ENCODE measurements around the gene SERPINB4.

Gene SERPINB4

DNA sequence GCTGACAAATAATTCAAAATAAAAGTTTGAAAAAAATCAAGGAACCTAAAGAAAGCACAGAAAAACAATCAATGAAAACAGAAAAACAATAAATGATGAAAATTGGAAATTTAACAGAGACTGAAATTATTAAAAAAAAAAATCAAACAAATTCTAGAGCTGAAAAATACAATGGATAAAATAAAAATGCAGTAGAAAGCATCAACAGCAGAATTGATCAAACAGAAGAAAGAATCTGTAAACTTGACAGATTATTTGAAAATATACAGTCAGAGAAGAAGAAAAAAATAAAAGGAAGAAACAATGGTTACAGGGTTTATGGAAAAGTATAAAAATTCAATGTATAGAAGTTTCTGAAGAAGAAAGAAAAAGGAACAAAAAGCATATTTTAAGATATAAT lies 16.2 kb downstream of the SERPINB4 start:
- no peak for DNase-seq (ENCODE audit: low spot score)

DNA sequence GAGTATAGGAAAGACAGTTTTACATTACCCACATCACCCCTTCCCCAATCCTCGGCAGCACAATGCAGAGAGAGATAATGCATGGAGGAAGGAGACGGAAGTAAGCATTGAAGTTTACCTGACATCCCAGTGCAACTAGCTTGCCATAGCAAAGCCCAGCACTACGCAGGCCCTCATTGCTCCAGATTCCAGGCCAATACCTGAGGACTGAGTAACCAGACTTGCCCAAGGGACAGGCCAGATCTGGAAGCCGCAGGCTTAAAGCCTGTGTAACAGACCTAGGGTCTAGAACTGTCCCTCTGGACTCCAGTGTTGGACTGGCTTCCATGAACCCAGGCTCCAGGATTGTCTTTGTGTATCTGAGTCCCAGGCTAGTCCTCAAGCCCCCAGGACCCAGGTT lies 17.6 kb downstream of the SERPINB4 start:
- DNase-seq (ENCODE audit: low spot score), result no peak

DNA sequence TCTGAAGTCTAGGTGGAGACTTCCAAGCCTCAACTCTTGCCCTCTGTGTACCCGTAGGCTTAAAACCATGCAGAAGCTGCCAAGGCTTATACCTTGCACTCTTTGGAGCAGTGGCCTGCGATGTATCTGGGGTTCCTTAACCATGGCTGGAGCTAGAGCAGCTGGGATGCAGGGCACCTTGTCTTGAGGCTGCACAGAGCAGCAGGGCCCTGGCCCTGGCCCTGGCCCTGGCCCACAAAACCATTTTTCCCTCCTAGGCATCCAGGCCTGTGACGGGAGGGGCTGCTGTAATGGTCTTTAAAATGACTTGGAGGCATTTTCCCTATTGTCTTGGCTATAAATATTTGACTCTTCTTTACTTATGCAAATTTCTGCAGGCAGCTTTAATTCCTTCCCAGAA lies 19.2 kb downstream of the SERPINB4 start:
- no peak for DNase-seq (ENCODE audit: low spot score)

DNA sequence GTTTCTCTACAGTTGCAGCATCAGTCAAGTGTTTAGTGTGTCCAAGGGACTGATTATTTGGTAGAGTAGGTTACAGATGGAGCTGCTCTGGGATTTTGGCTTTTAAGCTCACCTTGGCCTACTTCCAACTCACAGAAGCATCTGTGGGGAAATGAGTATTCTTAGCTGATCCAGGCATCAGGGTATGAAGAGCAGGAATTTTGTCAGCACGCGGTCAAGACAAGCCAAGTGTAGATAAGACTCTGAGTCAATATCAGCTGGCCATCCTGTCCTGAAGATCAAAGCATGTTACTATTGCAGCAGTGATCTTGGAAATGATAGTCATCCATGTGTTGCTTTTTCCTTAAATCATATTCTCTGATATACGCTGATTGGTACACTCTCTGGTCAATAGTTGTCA lies 24.4 kb downstream of the SERPINB4 start:
- no peak for DNase-seq (ENCODE audit: low spot score)

DNA sequence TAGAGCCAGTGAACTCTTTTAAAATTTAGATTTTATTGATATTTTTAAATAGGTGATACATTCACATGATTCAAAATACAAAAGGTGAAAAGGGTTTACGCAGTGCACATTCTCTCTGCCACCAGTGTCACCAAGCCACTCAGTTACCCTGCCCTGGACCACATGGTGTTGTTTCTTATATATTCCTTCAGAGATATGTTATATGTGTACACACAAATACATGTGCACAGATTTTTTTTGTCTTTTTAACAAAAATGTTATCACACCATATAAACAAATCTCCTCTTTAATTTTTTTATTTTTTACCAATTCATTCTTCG lies 26.2 kb downstream of the SERPINB4 start:
- DNase-seq (ENCODE audit: low spot score), result no peak

DNA sequence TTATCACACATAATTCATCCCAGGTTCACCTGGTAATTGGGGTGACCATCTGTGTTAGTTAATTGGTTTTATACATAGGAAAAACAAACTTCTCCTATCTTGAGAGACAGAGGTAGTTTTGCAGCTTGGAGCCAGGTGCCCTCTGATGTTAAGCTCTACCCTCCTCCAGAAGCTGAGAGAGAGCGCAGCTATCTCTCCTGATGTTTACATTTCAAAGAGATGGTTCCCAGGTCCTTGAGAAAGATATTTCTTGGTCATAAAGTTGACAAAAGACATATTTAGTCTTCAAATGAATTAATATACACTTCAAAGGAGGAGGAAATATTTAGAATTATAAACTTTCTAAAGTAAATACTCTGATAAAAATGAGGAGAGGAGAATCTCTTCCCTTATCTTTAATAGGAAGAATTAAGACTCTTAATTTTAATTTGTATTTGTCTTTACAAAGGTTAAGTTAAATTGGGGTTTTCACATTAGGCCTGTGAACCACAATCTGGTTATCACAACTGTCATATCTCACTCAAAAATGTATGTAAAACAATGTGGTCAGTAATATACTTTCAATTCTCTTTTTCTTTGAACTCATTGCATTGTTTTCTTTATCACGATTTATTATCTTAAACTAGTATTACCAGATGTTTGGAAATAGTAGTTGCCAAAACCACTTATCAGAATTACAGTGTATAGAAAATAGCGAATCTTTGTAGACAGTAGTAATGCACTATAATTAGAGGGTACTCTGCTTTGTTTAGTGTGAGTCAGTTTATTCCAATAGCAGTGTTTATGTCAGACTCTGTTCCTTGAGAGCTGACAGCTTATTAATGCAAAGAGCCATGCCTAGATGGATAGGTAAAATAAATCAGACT lies 26.8 kb downstream of the SERPINB4 start:
- no peak for DNase-seq (ENCODE audit: low spot score)

DNA sequence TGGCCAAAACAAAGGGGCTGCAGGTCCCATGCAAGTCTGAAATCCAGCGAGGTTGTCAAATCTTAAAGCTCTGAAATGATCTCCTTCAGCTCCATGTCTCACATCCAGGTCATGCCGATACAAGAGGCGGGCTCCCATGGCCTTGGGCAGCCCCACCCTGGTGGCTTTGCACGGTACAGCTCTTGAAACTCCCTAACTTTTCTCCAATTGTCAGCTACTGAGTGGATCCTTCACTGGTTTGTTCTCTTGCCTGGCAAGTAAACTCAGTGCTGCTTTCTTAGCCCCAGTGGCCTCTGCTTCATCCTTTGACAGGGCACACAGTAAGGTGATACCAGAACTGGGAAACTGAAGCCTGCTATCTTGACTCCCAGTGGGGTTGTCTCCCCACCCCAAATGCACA lies 30.6 kb downstream of the SERPINB4 start:
- no peak for DNase-seq (ENCODE audit: low spot score)

DNA sequence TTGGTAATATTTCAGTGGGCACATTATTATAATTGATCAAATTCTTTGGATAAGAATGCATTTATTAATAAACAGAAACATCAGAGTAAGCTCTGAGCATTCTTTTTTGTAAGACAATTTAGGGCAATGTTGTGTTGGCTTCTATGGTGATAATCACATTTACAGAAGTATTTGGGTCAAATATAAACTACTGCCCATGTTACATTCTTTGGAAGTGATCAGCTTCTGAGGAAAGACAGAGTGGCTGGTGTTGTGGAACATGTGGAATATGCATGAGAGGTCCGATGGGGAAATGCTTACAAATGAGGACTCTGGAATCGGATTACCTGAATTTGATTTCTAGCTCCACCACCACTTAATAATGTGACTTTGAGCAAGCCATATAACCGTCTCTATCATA lies 37.5 kb downstream of the SERPINB4 start:
- DNase-seq (ENCODE audit: low spot score), result no peak

DNA sequence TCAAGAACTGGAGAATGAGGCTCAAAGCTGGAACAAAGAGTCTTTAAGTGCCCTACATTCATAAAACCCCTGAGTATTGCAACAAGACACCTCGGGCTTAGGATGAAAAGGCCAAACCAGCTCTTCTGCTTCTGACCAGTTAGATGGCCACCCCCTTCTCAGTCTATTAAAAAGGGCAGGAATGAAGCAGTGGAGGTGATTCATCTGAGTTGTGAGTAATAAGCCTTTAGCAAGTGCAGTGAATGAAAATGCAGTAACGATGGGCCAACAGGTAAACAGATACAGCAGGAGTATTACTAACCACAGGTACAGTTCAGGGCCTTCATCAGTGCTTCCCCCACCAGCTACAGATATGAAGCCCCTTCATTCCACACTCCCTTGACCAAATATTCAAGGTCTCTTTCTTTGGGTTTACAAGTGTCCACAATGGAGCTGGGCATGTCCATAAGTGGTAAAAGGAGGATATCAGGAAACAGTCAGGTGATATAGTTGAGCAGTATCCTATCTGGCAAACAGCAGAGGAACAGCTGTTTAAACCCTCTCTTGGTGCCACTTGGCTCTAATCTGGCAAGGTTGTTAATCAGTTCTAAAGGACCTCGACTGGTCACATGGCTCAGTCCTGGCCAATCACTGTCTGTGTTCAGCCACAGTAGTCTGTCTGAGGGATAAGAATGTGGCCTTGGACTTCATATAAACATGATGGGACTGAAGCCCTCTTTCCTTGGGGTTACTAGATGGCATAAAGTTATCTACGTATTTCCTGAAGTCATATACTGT lies 39.1 kb downstream of the SERPINB4 start:
- DNase-seq (ENCODE audit: low spot score), result no peak

DNA sequence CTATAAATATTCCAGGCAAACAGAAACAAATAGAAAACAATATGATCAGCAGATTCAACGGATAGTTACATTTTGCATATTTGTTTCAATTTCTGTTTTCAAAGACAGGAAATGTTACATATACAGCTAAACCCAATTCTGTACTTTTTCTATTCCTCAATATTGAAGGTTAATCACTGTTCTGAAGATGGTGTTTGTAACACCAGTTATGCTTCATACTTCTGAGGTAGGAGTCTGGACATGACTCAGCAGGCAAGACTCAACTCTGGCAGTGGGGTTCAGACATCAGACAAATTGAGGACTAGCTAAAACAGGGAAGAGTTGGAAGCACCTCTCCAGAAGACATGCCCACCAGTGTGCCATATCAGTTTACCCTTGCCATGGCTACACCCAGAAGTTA lies 40.3 kb downstream of the SERPINB4 start:
- DNase-seq (ENCODE audit: low spot score), result no peak

DNA sequence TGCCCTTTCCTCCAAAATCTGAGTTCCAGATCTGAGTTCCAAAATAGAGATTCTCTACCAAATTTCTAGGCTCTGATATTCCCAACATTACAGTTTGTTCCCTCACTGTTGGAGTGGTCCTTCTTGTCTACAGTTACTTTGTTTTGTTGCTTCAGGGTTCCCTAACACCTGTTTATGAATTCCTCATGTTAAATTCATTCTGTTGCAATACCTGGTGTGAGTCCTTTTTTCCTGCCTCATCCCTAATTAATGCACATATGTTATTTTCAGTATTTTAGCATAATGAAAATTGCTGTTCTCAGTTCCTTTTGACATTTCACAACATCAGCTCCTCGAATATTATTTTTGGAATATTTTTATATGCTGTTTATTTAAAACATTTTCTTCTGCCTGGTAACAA lies 40.7 kb downstream of the SERPINB4 start:
- DNase-seq (ENCODE audit: low spot score), result no peak

DNA sequence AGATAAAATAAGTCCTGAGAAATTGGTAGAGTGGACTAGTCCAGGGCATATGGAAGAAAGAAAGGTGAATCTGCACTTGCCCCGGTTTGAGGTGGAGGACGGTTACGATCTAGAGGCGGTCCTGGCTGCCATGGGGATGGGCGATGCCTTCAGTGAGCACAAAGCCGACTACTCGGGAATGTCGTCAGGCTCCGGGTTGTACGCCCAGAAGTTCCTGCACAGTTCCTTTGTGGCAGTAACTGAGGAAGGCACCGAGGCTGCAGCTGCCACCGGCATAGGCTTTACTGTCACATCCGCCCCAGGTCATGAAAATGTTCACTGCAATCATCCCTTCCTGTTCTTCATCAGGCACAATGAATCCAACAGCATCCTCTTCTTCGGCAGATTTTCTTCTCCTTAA lies 47.1 kb downstream of the SERPINB4 start:
- no peak for DNase-seq (ENCODE audit: low spot score)

DNA sequence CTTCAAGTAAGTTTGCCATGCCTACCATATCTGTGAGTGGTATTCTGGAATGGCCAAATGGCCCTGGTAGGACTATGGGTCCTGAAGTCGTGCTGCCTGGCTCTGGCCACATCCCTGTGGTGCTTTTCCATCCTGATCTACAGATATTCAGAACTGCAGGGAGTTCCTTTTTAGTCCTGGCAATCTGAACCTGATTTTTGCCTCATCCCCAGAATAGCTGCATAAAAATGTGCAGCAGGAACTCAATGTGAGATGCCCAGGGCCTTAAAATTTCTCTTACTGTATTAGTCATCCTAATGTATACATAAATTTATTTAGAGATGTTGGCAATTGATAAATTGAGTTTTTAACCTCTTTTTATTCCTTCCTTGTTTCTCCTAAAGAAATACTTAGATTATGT lies 51.6 kb downstream of the SERPINB4 start:
- no peak for DNase-seq (ENCODE audit: low spot score)

DNA sequence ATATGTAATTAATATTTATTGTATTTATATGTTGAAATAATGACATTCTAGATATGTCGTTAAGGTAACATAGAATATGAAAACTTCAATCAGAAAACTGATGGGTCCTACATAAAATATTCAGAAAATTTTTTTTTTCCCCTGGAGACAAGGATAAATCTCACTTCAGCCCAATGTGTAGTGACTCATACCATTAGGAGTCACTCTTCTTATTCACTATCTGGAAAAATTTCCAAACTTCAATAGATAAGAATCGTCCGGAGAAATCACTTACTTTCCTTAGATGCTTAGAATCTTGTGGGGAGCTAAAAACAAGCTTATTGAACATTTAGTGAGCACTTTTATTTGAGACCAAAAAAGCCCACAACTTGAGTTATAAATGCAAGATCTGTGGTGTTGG lies 52.3 kb downstream of the SERPINB4 start:
- DNase-seq (ENCODE audit: low spot score), result no peak

DNA sequence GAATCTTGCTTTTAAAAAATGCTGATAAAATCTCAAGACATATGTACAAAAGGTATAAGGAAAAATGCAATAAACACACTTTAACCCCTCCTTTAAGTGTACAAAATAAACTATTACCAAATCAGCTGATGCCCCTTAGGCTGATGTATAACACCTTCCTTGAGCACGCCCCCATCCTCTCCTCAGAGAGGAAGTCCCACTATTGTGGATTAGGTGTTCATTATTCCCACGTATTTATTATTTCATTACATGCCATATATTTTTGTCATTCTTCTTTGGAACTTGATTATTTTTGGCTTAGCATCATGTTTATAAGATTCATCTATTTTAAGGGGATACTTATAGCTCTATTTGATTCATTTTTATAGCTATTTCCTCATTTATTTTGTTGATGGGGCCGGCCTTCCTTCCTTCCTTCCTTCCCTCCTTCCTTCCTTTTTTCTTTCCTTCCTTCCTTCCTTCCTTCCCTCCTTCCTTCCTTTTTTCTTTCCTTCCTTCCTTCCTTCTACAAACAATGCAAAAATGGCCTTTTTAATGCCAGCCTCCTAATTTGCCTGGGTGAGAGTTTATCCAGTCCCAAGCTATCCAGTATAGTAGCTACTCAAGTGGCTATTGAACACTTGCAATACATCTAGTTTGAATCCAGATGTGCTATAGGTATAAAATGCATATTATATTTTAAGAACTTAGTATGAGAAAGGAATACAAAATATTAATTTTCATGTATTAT lies 52.9 kb downstream of the SERPINB4 start:
- DNase-seq (ENCODE audit: low spot score), result no peak

DNA sequence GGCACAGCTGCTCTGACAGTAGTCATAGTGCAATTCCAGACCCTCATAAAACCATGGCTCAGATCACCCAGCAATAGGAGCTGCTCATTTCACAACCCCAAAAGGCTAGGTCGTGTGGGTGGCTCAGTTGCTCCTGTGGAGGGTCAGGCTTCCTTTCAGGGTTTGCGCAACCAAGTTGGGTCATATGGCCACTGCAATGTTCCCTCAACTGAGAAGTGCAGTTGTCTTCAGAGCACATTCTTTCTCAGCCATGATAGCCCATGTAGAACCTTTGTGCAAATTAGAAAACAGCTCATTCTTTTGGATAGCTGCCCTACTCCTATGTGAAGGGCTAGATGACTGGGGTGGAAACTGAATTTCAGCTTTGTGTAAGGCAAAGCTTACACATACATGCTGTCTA lies 53.7 kb downstream of the SERPINB4 start:
- no peak for DNase-seq (ENCODE audit: low spot score)

DNA sequence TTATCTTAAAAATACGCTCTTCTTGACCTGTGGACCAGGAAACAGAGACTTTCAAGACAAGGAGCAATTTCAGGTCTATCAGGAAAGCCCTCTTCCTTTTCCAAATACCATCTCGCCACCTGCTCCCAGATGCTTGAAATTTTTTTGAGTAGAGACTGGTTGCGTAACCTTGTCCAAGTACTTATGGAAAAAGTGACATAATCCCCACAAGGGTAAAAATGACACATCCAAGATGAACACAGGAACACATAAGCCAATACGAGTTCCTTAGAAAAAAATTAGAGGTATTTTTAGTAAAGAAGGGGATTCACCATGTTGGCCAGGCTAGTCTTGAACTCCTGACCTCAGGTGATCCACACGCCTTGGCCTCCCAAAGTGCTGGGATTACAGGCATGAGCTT lies 55.1 kb downstream of the SERPINB4 start:
- no peak for DNase-seq (ENCODE audit: low spot score)
